GM08714 (cell line): ENCODE data around the gene CCL4L2.
"Not testable (repeated sequence)": the region's sequence is repeated elsewhere in the genome, so short reads cannot be mapped to it uniquely, and the experiment has no call there.

ENCODE experiments used
- H3K4me3 ChIP-seq: fragments of 200-500 bp; sonication (Bioruptor generic); 2 replicates; pipeline ENCODE4 v1.5.1; 2014; ENCODE audit warnings: mild to moderate bottlenecking, low read length, inconsistent platforms
- ZNF274 ChIP-seq: IDR thresholded peaks from 2 replicates; pipeline ENCODE4 v1.6.1; 2012; ENCODE audit warnings: mild to moderate bottlenecking, low read depth, low read length

CCL4L2 gene

DNA sequence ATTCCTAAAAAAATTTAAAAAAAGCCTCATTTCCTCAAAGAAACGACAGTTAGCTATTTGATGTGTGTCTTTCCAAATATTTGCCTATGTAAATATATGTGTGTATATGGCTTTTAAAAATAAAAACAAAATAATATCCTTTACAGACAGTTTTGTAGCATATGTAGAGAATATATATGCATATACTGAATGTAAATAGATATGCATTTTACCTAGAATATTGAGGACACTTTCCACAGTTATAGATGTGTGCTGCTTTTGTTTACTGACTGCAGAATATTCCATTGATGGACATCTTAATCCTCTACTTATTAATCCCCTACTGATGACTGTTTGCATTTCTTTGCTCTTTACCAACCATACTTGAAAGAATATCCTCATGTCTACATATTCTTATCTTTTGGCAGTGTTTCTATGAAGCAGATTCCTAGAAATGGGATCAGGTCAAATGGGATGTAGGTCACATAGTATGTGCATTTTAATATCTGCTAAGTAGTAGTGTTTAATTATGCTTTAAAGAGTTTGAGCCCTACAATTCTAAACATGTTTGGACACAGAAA is 17.6 kb upstream of the CCL4L2 start:
- H3K4me3 ChIP-seq: no peak overlapping the region
- TF ChIP-seq ZNF274: no peak

DNA sequence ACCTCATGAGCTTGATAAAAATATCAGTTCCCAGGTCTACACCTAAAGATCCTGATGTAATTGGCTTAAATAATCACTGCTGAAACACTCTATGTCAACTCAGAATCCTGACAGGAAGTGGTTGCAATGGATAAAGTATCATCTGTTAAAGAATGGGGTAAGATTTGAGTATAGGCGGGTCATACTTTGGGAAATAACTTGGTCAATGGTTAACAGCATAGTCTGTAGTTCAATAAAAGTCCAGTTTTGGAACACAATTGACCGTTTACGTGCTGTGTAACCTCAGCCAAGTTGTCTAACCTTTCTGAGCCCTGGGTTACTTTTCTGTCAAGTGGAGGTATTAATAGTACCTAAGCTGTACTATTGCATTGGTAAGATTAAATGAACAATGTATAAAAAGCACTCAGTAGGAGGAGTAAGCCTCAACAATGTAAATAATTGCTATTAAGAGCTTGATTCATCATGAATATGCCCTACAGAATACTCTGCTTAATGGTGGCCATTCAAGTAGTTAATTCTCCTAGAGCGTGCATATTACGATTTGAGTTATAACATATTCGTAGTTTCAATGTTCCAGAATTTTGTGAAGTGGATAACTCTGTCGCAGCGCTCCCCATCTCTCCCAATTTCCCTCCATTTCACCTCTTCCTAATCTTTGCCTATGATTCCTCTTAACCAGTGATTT is 16.6 kb upstream of the CCL4L2 start:
- H3K4me3 ChIP-seq: not testable (repeated sequence)

DNA sequence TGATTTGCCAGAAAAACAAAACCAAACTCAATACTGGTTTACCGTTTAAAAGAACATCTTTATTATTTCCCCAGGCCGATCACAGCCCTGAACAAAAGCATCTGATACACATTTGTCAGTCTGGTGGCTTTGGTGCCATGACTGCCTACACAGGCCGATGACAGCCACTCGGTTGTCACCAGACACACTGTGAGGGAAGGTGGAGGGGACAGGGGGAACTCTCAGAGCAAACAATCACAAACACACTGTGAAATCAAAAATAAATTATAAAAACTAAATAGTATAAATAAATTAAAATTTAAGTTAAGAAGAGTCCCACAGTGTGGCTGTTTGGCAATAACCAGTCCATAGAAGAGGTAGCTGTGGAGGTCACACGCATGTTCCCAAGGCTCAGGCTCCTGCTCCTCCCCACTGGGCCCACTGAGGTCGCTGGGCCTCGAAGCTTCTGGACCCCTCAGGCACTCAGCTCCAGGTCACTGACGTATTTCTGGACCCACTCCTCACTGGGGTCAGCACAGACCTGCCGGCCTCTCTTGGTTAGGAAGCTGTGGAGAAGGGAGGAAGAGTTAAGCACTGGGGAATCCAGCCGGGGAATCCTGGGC is 15.9 kb upstream of the CCL4L2 start:
- H3K4me3 ChIP-seq: not testable (repeated sequence)

DNA sequence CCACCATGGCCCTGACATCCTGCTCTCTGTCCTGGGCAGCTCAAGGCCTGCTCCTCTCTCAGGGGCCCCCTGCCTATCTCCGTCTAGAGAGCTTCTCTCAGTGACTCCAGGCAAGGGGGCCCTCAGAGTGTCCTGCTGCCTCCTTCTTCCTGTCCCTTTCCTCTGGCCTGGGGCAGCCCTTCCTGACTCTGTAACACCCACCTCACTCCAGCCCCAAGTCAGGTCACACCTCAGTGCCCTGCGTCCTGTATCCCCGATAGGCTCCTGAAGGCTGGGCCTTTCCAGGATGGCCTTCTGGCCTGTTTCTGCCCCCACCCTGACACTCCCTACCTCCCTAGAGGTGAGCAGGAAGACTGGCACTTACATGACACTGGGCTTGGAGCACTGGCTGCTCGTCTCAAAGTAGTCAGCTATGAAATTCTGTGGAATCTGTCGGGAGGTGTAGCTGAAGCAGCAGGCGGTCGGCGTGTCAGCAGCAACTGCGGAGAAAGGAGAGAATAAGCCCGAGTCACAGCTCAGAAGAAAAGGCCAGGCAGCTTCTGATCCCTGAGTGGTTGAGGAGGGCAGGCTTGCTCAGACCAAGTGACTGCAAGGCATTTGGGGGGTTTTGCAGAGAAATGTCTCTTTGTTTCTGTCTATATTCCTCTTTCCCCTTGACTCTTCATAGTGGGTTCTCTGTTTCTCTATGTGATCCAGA is 15.3 kb upstream of the CCL4L2 start:
- no peak for TF ChIP-seq ZNF274
- H3K4me3 ChIP-seq: no peak overlapping the region; the same call in 1 of the 2 replicates

DNA sequence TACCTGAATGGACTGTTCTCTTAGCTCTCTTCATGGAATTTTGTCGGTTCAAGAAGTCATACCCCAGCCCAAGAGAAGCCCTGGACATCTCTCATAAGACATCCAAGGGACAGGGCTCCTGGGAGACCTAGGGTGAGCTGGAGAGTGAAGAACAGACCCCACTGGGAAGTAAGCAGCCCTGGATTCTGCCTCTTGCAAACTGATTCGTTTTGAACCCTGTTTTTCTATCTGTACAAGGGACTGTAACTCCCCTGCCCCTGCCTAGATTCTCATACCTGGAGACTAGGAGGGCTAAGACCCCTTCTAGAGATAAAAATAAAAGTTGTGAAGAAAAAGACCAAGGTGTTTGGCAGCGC is 14.8 kb upstream of the CCL4L2 start:
- H3K4me3 ChIP-seq: no peak overlapping the region; the same call in 1 of the 2 replicates
- no peak for TF ChIP-seq ZNF274

DNA sequence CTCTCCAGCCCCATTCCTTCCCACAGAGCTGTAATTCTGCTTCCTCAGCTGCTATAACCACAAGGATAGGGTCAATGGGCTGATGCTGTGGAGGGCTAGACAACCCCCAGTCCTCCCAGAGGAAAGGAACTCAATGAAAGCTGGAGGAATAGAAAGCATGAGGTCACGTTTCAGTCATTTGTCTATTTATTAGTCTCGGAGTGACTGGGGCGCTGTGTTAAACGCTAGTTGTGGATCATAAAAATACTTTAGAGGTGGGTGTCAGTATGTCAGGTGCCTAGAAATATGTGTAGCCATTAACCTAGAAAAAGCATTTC is 13.5 kb upstream of the CCL4L2 start:
- TF ChIP-seq ZNF274: no peak
- H3K4me3 ChIP-seq: peak overlapping the region; percentile 54; the same call in 1 of the 2 replicates

DNA sequence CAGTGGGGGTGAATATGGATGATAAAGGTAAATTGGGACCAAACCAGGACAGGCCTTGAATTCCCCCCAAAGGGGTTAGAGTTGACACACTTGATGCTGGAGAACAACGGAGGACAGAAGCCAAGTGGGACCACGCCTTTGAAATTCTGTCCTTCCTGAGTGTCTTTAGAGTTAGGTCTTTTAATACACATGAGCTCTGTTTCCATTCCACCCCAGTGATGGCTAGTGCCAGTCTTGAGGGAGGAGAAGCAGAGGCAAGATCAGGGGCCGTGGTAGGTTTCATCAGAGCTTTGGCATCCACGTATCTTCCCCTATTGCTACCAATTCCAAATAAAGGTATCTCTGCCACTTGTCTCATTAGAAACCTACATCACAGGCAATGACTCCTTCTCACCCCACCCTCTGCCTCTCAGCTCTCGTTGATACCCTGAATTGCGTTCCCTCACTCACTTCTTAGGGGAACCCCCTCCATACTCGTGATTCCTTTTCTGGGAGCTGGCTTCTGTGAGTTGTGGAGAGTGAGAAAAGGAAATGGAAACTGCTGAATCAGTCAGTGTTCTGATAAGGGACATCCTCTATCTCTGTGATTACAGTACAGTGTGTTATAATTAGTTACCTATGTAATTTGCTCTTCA is 11.9 kb upstream of the CCL4L2 start:
- H3K4me3 ChIP-seq: no peak overlapping the region
- no peak for TF ChIP-seq ZNF274

DNA sequence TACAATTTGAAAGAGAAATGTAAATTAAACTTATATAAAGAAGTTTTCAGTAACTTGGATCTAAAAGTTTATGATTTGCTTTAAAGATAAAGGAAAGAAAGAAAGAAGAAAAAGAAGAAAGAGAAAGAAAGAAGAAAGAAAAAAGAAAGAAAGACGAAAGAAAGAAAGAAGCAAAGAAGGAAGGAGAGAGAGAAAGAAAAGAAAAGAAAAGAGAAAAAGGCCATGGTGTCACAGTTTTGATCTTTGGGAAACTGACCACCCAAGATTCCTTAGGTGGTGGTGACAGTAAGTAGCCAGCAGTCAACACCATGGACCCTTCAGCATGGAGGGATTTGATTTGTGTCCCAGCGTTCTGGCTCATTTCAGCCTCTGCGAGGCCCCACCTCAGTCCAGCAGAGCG is 9.8 kb upstream of the CCL4L2 start:
- not testable (repeated sequence) for H3K4me3 ChIP-seq

DNA sequence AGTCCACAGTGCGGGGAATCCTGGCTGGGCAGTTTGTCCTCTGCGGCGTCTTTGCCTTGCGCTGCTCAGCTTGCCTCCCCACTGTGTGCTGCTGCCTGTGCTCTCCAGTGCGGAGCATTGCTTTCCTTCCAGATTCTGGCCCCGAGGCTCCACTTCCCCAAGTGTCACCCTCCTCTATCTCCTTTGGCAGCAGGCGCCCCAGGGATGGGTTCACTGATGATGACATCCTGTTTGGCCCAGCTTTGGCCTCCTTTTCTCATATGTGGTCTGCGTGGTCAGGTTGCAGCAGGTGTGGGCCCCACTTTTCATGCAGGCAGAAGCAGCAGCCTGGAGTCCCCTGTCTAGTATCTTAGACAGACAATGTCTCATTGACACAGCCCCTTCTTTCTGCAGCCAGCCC is 9.4 kb upstream of the CCL4L2 start:
- H3K4me3 ChIP-seq: not testable (repeated sequence)

DNA sequence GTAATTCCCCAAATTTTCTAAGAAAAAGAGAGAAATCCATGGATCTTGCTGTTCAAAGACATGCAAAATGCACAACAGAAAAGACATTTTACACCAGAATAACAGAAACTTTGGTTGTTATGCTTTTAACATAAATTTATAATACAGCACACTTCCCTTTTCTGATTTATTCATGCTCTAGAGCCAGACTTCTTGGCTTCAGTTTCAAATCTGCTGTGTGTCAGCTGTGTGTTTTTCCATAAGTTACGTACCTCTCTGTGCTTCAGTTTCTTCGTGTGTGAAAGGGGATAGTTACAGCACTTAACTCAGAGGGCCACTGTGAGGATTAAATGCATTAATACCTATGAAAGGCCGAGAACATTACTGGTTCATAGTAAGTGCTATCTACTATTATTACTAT is 7.5 kb upstream of the CCL4L2 start:
- TF ChIP-seq ZNF274: no peak
- no peak overlapping the region for H3K4me3 ChIP-seq

DNA sequence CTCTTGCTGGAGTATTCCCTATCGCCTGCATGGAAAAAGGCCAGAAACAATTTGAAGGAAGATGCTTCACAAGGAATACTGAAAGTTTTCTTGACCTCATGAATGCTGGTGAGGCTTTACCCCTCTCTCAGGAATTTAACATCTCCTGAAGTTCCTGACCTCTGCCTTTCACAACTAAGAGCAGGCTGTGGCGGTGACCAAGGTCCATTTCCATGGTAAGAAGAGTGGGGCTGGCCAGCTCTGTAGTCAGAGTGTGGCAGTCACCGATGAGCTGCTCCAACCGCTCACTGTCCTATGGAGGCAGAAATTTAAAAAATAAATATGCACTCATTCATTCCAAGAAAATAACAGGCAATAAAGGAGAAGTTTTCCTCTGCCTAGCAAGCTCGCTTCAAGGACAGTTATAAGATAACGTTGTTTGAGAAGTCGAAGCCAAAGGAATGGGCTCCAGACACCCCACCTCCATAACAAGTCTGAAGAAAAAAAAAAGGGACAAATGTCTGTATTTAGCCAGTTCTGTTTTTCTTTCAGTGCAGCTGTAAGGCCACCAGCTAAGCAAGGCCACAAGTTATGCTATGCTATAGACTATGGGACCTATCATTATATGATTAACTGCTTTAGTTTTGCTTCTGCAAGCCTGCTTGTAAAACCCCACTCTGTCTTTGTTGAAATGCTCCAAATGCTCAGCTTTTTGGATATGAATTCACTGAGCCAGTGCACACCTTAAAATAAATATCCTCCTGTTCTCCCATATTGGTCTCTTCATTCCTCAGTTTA is 6.0 kb upstream of the CCL4L2 start:
- no peak for TF ChIP-seq ZNF274
- H3K4me3 ChIP-seq: no peak overlapping the region

DNA sequence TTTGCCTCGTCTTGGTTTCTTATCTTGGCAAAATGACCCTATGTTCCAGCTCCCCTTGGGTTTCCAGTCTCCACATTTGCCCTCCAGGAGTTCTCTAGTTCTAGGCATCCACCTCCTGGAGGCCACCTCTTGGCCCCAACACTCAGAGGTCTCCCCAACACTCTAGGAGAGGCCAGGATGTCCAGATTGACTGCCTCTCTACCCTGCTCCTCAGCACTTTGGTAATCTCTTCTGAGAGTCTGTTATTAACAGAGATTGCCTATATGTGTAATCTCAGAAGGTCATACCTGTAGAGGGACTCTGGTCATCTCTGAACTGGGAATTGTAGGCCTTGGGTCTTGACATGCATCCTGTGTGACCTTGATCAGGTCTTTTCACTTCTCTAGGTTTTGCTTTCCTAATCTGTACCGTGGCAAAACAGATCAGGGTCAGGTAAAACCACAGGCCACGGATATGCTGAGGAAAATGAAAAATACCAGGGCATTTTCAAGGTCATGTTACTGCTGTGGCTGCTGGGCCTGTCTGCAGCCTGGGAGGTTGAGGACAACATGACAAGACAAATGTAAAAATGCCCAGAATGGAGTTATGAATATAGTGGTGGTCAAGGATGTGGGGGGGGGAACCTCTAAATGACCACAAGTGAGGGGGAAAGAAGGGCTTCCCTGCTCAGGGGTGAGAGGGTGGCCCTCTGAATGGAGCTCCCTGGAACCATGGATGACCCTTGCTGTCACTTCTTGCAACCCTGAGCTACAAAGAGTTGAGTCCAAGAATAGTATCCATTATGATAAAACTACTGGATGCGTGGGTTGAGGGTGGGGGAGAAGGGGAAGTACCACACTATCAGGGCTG is 5.0 kb upstream of the CCL4L2 start:
- TF ChIP-seq ZNF274: no peak
- H3K4me3 ChIP-seq: no peak overlapping the region

DNA sequence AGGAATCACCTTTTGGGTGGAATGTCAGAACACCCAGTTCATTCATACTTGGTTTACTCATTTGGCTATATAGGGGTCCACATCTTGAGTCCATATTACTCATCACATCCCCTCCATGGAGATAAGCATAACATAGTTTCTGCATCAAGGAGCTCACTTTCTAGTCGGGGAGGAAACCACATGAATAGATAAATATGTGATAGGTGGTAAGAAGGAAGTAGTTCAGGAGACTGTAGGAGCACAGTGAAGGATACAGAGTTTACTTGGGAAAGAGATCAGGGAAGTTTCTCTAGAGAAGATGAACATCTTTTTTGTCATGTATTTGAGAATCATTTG is 4.4 kb upstream of the CCL4L2 start:
- H3K4me3 ChIP-seq: not testable (repeated sequence)

DNA sequence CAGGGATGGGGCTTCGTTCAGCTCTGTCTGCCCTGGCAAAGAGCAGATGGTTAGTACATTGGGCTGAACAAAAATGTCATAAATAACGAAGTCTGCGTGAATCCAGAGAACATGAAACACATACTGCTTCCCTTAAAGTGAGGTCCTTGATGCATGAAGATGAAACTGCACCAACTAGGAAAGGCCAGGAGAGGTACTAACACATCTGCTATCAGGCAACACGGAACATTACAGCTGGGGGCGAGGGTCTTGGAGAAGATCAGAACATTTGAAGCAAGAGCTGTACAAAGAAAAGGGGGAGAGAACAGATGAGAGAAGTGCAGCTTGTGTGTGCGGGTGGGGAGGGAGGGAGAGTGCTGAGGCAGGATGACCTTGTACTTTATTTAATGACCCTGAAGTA is 3.5 kb upstream of the CCL4L2 start:
- not testable (repeated sequence) for H3K4me3 ChIP-seq

DNA sequence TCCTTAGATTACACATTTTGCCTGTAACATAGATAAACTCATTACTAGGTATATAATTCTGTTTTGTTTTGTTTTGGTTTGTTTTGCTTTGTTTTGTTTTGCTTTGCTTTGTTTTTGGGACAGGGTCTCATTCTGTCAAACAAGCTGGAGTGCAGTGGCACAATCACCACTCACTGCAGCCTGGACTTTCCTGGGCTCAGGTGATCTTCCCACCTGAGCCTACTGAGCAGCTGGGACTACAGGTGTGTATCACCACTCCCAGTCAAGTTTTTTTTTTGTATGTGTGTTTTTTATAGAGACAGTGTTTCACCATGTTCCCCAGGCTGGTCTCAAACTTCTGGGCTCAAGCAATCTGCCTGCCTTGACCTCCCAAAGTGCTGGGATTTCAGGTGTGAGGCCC is 1.3 kb upstream of the CCL4L2 start:
- TF ChIP-seq ZNF274: no peak
- H3K4me3 ChIP-seq: no peak overlapping the region

DNA sequence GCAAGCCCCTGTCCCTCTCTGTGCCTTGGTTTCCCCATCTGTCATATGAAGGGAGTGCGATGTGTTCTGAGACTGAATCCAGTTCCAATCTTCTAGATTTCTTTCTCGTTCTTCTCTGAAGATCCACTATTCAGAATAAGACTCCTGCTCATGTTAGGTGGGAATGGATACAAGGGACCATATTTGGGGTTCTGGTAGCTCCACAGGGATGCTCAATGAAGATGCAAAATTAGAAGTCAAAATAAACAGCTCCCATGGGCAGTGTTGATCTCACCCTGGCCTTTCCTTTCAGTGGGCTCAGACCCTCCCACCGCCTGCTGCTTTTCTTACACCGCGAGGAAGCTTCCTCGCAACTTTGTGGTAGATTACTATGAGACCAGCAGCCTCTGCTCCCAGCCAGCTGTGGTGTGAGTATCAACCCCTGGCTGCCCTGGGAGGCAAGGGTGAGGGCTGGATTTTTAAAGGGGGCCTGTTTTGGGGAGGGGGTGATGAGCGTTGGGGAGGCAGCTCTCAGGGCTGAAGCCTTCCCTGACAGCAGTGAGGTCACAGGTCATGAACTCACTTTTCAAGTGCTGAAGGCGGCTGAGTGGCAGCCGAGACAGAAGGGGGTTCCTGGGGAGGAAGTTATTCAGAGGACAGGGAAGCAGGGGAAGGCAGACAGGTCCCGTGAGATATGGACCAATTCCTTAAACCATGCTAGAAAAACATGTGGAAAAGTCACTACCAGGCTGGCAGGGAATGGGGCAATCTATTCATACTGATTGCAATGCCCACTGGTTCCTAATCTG is 815 bp downstream of the CCL4L2 start:
- H3K4me3 ChIP-seq: not testable (repeated sequence)
